H7 (cell line): ENCODE data around the gene PRDX3. TPM values are rescaled to one million over a fixed set of nuclear protein-coding genes. Genes with fewer than 3 reads are reported as not detected.
"Not testable (repeated sequence)": the region's sequence is repeated elsewhere in the genome, so short reads cannot be mapped to it uniquely, and the experiment has no call there.

Experiments
- DNase-seq: peaks from one replicate; pipeline ENCODE4 v3.0.0; 2012
- H3K27me3 ChIP-seq: 2 replicates; pipeline ENCODE4 v1.6.0; 2011; ENCODE audit warnings: mild to moderate bottlenecking, low read length; ENCODE audit not compliant: control insufficient read depth, insufficient read depth
- H3K36me3 ChIP-seq: replicated peaks from 2 replicates; pipeline ENCODE4 v1.5.1; 2011; ENCODE audit warnings: low read length; ENCODE audit not compliant: control insufficient read depth, insufficient read depth
- H3K4me3 ChIP-seq: 2 replicates; pipeline ENCODE4 v1.5.1; 2011; ENCODE audit warnings: low read depth, mild to moderate bottlenecking, control low read depth, low read length, moderate library complexity; ENCODE audit not compliant: insufficient read depth
- total RNA-seq: library from RNA; depleted of rRNA; stranded (reverse); fragments of >200 nt; shearing (Covaris generic); gene quantifications from 2 replicates; pipeline ENCODE4 v1.2.3, GENCODE V29; 2014

Gene PRDX3
- total RNA-seq, 1 experiment from 2014 or later: 445 TPM

DNA sequence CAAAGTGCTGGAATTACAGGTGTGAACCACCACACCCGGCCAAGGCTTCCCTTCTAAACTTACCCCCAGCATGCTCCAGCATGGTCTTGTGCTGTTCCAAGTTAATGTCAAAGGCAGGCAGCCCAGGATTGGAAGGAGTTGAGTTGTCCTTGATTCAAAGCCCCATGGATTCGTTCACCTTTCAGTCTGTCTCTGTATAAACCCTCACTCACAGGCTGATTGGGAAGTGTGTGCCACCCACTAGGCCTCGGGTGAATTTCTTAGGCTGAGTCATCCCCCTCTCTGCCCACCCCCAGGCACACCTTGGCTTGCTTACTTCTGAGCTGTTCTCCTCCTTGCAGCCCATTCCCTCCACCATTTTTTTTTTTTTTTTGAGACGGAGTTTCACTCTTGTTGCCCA lies 13.3 kb upstream of the PRDX3 start:
- Histone ChIP-seq H3K27me3 (no peaks in the 10 kb centered on the region), H3K4me3 (no peak overlapping the region), H3K36me3 (no peaks in the 10 kb centered on the region)
- DNase-seq: no peak

DNA sequence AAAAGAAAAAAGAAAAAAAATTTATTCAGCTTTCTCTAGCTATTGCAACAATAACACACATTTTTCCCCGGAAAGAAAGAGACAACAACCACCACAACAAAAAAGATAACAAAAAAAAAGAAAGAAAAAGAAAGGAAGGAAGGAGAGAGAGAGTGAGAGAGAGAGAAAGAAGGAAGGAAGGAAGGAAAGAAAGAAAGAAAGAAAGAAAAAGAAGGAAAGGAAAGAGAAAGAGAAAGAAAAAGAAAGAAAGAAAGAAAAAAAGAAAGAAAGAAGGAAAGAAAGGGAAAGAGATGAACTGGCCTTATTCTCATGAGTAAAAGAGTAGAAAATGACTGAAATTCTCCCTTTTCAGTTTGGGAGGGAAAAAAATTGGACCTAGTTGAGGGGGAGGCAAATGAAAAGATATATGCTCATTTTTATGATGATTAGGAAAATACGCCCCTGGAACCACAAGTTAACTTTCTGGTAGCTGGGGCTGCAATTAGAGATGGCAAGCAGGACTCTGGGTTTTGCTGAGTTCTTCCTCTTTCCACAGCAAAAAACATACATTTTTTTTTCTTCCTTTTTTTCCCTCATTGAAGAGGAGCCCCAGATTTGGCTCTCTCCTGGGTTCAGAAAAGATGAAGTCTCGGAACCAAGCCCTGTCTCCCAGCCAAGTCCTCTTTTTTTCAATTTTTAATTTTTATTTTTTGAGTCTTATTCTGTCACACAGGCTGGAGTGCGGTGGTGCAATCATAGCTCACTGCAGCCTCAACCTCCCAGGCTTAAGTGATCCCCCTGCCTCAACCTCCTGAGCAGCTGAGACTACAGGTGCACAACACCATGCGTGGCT lies 12.6 kb upstream of the PRDX3 start:
- no peak for DNase-seq
- Histone ChIP-seq H3K36me3 (no peaks in the 10 kb centered on the region), H3K27me3 (no peaks in the 10 kb centered on the region), H3K4me3 (no peak overlapping the region)

DNA sequence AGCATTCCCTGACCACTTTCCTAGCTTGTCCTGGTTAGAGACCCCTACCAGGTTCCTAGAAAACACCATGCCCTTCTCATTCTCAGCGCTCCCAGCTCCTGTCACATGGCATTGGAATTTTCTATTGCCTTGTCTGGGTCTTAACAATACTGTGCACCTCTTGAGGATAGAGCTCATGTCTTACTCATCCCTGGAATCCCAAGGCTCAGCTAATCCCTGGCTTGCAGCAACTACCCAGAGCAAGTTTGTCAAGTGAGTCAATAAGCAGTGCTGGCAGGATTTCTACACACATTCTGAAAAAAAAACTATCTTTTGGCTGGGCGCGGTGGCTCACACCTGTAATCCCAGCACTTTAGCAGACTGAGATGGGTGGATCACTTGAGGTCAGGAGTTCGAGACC lies 11.7 kb upstream of the PRDX3 start:
- DNase-seq: no peak
- Histone ChIP-seq H3K36me3 (no peaks in the 10 kb centered on the region), H3K27me3 (no peaks in the 10 kb centered on the region), H3K4me3 (no peak overlapping the region)

DNA sequence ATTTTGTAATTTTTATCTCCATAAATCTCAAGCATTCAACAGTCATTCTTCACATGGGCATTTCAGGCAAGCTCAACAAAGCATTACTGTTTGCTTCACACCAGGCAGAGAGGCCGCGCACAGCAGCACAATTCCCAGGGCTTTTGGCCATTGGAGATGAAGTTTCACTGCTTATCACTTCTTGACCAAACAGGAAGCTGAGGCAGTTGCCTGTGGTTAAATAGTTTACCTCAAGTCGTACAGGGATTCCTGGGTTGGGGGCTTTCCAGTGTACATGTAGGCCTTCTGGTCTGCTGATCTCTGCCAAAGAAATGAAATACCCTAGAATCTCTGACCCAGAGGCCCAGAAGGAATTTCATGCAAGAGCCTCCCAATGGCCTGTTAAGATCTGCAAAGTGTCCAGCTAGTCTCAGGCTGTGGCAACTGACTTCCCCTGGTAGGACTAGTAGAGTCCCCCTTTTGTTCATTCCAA lies 11.2 kb upstream of the PRDX3 start:
- no peak overlapping the region for H3K4me3 ChIP-seq
- H3K27me3 ChIP-seq: no peaks in the 10 kb centered on the region
- no peaks in the 10 kb centered on the region for H3K36me3 ChIP-seq
- no peak for DNase-seq

DNA sequence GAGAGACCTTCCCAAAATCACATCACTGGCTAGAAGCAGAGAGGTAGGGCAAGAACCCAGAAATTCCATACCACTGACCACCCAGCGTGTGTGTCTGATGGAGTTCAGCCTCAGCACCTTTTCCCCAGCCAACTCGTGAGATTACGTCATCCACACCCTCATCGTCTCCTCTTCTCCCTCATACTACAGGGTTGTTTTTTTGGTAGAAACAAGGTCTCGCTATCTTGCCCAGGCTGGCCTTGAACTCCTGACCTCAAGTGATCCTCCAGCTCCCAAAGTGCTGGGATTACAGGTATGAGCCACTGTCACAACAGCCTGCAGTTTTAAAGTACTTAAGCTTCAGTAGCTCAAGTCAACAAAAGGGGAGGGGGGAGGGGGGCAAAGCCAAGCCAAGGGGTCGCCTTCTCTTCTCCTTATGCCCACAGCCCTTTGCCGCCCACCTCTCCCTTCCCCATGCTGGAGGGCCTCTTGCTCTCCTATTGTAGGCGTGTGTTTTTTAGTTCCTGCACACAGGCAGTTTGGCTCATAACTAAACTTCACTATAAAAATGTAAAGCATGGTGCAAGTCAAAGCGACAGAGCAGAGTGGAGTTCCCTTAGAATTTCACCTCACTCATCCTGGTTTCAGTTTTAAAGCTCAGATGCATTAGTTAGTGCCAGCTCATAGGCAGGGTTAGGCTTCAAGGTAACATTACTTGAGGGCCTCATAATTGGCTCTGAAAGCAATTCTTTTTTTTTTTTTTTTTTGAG lies 5.2 kb upstream of the PRDX3 start:
- DNase-seq: no peak

DNA sequence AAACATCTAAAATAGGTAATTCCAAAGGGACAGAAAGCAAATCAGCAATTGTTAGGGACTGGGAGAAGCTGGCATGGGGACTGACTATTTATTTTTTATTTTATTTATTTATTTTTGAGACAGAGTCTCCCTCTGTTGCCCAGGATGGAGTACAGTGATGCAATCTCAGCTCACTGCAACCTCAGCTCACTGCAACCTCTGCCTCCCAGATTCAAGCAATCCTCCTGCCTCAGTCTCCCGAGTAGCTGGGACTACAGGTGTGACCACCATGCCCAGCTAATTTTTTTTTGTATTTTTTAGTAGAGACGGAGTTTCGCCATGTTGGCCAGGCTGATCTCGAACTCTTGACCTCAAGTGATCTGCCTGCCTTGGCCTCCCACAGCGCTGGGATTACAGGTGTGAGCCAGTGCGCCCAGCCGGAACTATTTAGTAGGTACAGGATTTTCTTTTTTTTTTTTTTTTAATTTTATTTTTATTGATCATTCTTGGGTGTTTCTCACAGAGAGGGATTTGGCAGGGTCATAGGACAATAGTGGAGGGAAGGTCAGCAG lies 2.3 kb upstream of the PRDX3 start:
- not testable (repeated sequence) for H3K4me3 ChIP-seq, H3K27me3 ChIP-seq, H3K36me3 ChIP-seq, DNase-seq

More for the DNA sequence above, 5.2 kb upstream of the PRDX3 start:
- no peaks in the 10 kb centered on the region for H3K27me3 ChIP-seq
- H3K36me3 ChIP-seq: no peaks in the 10 kb centered on the region
- no peak overlapping the region for H3K4me3 ChIP-seq

DNA sequence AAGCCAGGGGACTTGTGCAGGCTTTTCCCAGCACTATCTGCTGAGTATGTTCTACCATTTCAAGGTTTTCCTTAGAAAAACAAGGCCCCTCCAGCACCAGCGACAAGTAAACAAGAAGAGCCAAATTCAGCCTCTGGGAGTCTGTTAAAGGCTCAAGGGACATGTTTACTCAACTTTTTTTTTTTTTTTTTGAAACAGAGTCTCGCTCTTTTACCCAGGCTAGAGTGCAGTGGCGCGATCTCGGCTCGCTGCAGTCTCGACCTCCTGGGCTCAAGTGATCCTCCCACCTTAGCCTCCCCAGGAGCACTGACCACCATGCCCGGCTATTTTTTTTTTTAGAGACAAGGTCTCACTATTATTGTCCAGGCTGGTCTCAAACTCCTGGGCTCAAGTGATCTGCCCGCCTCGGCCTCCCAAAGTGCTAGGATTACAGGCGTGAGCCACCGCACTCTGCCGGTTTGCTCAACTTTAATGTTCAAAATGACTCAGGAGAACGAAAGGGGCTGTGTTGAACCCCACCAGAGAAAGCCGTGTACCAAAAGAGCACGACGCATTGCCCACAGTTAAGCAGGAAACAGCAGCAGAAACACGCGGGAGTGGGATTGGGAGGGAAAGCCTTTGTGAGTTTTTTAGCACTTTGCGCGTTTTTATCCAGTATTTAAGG lies 772 bp downstream of the PRDX3 start:
- Histone ChIP-seq H3K4me3 (peak overlapping the region; percentile 96), H3K36me3 (peaks cover 16% of the 10 kb centered on the region), H3K27me3 (no peaks in the 10 kb centered on the region)
- DNase-seq: no peak

DNA sequence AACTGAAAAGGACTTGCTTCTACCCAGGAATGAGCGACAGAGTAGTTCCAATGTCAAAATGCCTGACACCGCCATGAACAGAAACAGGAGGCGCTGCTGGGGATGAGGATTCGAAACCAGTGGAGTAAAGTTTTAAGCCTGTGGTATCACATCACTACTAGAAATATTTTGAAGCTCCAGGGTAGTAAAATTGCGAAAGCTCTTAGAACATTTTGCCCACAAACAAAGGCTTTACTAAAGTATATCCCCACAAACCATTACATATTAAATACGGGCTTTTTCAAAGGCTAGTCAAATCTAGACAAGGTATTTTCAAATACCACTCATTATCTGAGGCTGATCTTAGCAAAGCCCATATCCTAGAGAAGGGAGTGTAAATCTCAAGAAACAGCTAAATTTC lies 2.4 kb downstream of the PRDX3 start:
- no peak for DNase-seq
- H3K27me3 ChIP-seq: no peaks in the 10 kb centered on the region
- H3K4me3 ChIP-seq: no peak overlapping the region
- peaks cover 26% of the 10 kb centered on the region for H3K36me3 ChIP-seq

DNA sequence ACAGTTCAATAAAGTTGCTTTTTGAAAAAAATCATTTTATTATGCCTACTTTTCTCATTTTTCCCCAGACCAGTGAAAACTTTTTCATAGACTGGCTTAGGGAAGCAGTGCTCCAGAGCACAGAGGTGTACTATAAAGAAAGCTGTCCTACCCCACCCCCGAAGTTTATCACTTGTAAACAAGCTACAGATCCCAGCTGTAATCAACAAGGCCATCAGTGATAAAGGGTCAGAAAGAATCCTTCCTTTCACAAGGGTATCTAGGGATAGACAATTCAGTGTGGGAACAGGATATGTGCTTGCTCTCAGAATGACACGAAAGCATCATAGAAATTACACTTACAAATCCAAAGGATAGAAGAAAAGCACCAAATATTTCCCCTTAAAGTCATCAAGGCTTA lies 4.5 kb downstream of the PRDX3 start:
- DNase-seq: no peak
- Histone ChIP-seq H3K27me3 (no peaks in the 10 kb centered on the region), H3K36me3 (peaks cover 38% of the 10 kb centered on the region), H3K4me3 (no peak overlapping the region)

DNA sequence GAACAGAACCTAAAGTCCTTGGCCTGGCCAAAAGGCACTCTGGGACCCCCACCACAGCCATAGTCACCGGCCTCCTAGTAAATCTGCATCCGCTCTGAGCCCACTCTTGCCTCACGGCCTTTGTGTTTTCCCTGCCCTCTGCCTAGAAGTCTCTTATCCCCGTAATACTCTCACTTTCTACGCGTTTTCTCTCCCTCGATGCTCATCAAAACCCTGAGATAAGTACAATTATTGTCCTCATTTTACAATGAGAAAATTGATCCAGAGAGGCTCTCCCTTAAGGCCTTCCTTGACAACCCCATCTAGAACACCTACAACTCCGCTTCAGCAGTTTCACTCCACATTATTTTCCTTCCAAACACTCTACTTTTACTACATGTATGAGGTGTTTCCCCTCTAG lies 11.6 kb downstream of the PRDX3 start:
- no peak for DNase-seq
- H3K4me3 ChIP-seq: no peak overlapping the region
- H3K27me3 ChIP-seq: no peaks in the 10 kb centered on the region
- H3K36me3 ChIP-seq: peaks cover 26% of the 10 kb centered on the region

DNA sequence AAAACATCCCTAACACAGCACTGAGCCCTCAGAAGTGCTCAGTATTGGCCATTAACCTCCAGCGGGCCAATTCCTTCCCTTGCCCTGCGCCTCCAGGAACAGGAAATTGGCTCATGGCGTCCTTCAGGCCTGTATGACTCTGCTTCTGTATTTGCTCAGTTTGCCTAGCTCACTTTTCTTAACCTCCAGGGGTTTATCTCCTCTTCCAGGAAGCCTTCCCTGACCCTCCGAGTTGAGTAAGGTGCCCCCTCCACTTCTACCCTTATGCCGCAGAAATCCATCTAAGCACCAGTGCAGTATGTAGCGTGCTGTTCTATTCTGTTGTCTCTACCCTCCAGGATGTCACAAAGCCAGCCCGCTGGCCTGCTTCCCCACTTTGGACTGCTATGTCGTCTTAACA lies 12.0 kb downstream of the PRDX3 start:
- peak; percentile 40 for DNase-seq
- no peaks in the 10 kb centered on the region for H3K27me3 ChIP-seq
- no peak overlapping the region for H3K4me3 ChIP-seq
- H3K36me3 ChIP-seq: peaks cover 23% of the 10 kb centered on the region

DNA sequence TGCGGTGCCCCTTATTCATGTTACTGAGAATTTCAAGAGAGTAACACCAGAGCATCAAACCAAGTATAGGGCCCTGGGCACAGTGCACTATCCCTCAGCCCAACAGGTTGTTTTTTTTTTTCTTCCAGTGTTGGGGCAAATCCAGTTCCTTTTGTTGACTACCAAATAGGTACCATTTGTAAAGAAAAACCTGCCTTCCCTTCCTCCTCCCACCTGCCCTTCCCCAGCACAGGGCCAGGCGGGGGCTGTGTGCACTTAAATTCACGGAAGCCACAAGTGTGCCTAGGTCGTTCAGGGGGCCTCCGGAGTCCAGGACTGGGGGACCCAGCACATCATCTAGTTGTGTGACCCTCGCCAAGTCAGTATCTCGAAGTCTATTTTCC lies 12.5 kb downstream of the PRDX3 start:
- H3K36me3 ChIP-seq: peaks cover 20% of the 10 kb centered on the region
- no peaks in the 10 kb centered on the region for H3K27me3 ChIP-seq
- no peak for DNase-seq
- peak overlapping the region; percentile 78 for H3K4me3 ChIP-seq

DNA sequence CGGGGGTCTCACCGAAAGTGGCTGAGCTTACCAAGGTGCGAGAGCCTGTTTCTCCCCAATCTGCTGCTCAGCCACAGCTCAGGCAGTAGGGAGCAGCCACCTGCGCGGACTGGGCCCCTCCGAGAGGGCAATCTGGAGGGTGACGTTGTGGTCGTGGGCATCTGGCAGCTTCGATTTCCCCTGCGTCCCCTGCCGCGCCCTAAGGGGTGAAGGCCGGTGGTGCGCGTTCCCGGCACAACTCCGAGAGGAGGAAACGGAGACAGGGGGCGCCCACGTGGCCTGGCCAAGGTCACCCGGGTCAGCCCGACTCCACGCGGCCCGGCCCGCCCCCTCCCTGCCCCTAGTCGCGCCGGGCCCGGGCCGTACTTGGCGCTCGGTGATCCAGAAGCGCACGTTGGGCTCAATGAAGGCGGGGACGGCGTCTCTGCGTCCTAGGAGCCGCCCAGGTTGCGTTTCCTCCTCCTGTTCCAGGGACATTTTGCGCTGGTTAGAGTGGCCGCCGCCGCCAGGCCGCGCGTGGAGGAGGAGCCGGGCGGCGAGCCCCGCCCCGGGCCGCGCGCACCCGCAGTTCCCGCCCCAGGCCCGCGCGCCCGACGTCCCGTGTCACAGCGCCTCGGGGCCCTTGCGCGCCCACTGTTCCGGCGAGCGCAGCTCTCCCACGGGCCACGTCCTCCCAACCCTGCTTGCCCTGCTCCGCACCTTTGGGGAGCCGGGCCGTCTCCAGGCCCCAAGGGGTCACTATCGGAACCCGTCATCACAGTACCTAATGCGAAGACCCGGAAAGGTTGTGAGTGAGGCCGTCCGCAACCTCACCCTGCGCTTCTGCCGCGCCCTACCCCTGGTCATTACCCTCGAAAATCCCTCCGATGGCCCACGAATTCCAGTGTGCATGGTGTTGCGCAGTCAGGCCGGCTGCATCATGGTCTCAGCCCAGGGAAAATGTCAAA lies 13.2 kb downstream of the PRDX3 start, which contains the start of gene SFXN4:
Gene SFXN4 (minus strand): TSS at position 544 of the 947 bp plus-strand sequence. CDS start 67 bp downstream, at position 477.
- Histone ChIP-seq H3K4me3 (peak within 1 kb of the TSS; percentile 78), H3K36me3 (peaks cover 20% of the 10 kb centered on the region), H3K27me3 (no peaks in the 10 kb centered on the region)
- peak; percentile 89 for DNase-seq
